ENCODE data around the gene PMFBP1. TPM values are rescaled to one million over a fixed set of nuclear protein-coding genes. Genes with fewer than 3 reads are reported as not detected.

PMFBP1 gene
- total RNA-seq, 1 experiment from 2014 or later, result not detected

- DNase-seq (ENCODE audit: low read depth, low spot score), result no peak
- in situ Hi-C loops (cut with HindIII; ENCODE audit: low pct_unique_long_range_greater_than_20kb, low sequenced_read_pairs), result no loop called here
These were observed 49.0 kb downstream of the PMFBP1 start for GRCh38 chr16:72122916-72123315.

- no peak for DNase-seq (ENCODE audit: low read depth, low spot score)
- in situ Hi-C loops (cut with HindIII; ENCODE audit: low pct_unique_long_range_greater_than_20kb, low sequenced_read_pairs), result no loop called here
These were observed 49.6 kb downstream of the PMFBP1 start for GRCh38 chr16:72122308-72122707.

GRCh38 chr16:72120026-72120425 lies 51.9 kb downstream of the PMFBP1 start:
- in situ Hi-C loops (cut with HindIII; ENCODE audit: low pct_unique_long_range_greater_than_20kb, low sequenced_read_pairs), result no loop called here
- DNase-seq (ENCODE audit: low read depth, low spot score), result no peak

GRCh38 chr16:72113616-72113945 lies 58.4 kb downstream of the PMFBP1 start:
- in situ Hi-C loops (cut with HindIII; ENCODE audit: low pct_unique_long_range_greater_than_20kb, low sequenced_read_pairs), result no loop called here
- DNase-seq (ENCODE audit: low read depth, low spot score), result no peak

GRCh38 chr16:72112906-72113615 lies 58.9 kb downstream of the PMFBP1 start:
- in situ Hi-C loops (cut with HindIII; ENCODE audit: low pct_unique_long_range_greater_than_20kb, low sequenced_read_pairs), result no loop called here
- DNase-seq (ENCODE audit: low read depth, low spot score), result no peak

- in situ Hi-C loops (cut with HindIII; ENCODE audit: low pct_unique_long_range_greater_than_20kb, low sequenced_read_pairs), result no loop called here
These were observed 59.5 kb downstream of the PMFBP1 start for GRCh38 chr16:72112452-72112792.

GRCh38 chr16:72111657-72112451 lies 60.1 kb downstream of the PMFBP1 start:
- in situ Hi-C loops (cut with HindIII; ENCODE audit: low pct_unique_long_range_greater_than_20kb, low sequenced_read_pairs), result no loop called here
- no peak for DNase-seq (ENCODE audit: low read depth, low spot score)

More at GRCh38 chr16:72112452-72112792, 59.5 kb downstream of the PMFBP1 start:
- no peak for DNase-seq (ENCODE audit: low read depth, low spot score)

GRCh38 chr16:72110662-72111615 lies 61.0 kb downstream of the PMFBP1 start:
- in situ Hi-C loops (cut with HindIII; ENCODE audit: low pct_unique_long_range_greater_than_20kb, low sequenced_read_pairs), result no loop called here

GRCh38 chr16:72109966-72110530 lies 61.9 kb downstream of the PMFBP1 start:
- no peak for DNase-seq (ENCODE audit: low read depth, low spot score)
- in situ Hi-C loops (cut with HindIII; ENCODE audit: low pct_unique_long_range_greater_than_20kb, low sequenced_read_pairs), result no loop called here

More at GRCh38 chr16:72110662-72111615, 61.0 kb downstream of the PMFBP1 start:
- DNase-seq (ENCODE audit: low read depth, low spot score), result no peak

GRCh38 chr16:72109300-72109699 lies 62.7 kb downstream of the PMFBP1 start:
- in situ Hi-C loops (cut with HindIII; ENCODE audit: low pct_unique_long_range_greater_than_20kb, low sequenced_read_pairs), result no loop called here
- no peak for DNase-seq (ENCODE audit: low read depth, low spot score)

- in situ Hi-C loops (cut with HindIII; ENCODE audit: low pct_unique_long_range_greater_than_20kb, low sequenced_read_pairs), result no loop called here
These were observed 63.4 kb downstream of the PMFBP1 start for GRCh38 chr16:72108353-72109102.

GRCh38 chr16:72107371-72107770 lies 64.6 kb downstream of the PMFBP1 start:
- in situ Hi-C loops (cut with HindIII; ENCODE audit: low pct_unique_long_range_greater_than_20kb, low sequenced_read_pairs), result no loop called here
- DNase-seq (ENCODE audit: low read depth, low spot score), result no peak

More at GRCh38 chr16:72108353-72109102, 63.4 kb downstream of the PMFBP1 start:
- DNase-seq (ENCODE audit: low read depth, low spot score), result no peak

- in situ Hi-C loops (cut with HindIII; ENCODE audit: low pct_unique_long_range_greater_than_20kb, low sequenced_read_pairs), result no loop called here
- no peak for DNase-seq (ENCODE audit: low read depth, low spot score)
These were observed 66.0 kb downstream of the PMFBP1 start for GRCh38 chr16:72105978-72106377.

GRCh38 chr16:72104905-72105304 lies 67.0 kb downstream of the PMFBP1 start:
- in situ Hi-C loops (cut with HindIII; ENCODE audit: low pct_unique_long_range_greater_than_20kb, low sequenced_read_pairs), result no loop called here
- no peak for DNase-seq (ENCODE audit: low read depth, low spot score)

GRCh38 chr16:72101195-72101594 lies 70.8 kb downstream of the PMFBP1 start:
- in situ Hi-C loops (cut with HindIII; ENCODE audit: low pct_unique_long_range_greater_than_20kb, low sequenced_read_pairs), result no loop called here
- no peak for DNase-seq (ENCODE audit: low read depth, low spot score)

GRCh38 chr16:72099377-72099818 lies 72.6 kb downstream of the PMFBP1 start:
- in situ Hi-C loops (cut with HindIII; ENCODE audit: low pct_unique_long_range_greater_than_20kb, low sequenced_read_pairs), result no loop called here
- peak; percentile 76 for DNase-seq (ENCODE audit: low read depth, low spot score)

- no peak for DNase-seq (ENCODE audit: low read depth, low spot score)
- in situ Hi-C loops (cut with HindIII; ENCODE audit: low pct_unique_long_range_greater_than_20kb, low sequenced_read_pairs), result no loop called here
These were observed 73.0 kb downstream of the PMFBP1 start for GRCh38 chr16:72098936-72099335.
